Measurements from ENCODE around the gene ZNF532.
"Not testable (repeated sequence)": the region's sequence is repeated elsewhere in the genome, so short reads cannot be mapped to it uniquely, and the experiment has no call there.

ZNF532 gene

DNA sequence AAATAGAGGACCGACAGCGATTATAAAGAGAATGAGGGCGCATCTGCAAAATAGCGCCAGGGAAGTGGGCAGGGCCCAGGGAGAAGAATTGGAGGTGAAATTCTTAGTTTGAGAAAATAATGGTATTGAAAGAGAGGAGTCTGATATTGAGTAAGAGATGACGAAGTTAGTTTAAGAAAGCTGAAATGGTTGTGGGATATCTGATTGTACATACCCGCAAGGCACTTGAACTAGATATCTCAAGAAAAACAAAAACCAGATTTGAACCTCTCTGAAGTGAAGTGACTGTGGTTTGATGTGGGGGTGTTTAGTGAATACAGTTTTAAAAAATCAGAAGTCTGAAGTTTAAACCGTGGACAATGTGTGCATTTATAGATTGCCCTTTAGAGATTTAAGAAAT lies 38.9 kb downstream of the ZNF532 start:
- no peak for DNase-seq

DNA sequence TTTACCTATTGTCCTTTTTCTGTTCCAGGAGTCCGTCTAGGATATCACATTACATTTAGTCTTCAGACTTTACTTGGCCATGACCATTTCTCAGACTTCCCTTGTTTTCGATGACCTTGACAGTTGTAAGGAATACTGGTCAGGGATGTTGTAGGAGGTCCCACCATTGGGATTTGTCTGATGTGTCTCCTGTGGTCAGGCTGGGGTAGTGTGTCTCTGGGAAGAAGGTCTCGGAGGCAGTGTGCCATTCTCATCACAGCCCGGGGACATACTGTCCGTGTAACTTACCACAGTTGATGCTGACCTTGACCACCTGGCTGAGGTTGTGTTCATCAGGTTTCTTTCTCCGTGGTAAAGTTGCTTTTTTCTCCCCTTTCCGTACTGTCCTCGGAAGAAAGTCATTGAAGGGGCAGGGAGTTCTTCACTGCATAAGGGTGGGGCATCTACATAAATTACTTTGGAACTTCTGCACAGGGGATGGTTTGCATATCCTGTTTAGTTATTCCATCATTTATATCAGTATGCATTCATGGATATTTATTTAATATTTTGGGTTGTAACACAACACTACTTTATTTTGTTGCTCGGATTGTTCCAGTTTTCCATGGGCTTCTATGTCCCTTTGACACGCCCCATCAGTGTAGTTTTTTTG lies 41.2 kb downstream of the ZNF532 start:
- DNase-seq, result no peak

DNA sequence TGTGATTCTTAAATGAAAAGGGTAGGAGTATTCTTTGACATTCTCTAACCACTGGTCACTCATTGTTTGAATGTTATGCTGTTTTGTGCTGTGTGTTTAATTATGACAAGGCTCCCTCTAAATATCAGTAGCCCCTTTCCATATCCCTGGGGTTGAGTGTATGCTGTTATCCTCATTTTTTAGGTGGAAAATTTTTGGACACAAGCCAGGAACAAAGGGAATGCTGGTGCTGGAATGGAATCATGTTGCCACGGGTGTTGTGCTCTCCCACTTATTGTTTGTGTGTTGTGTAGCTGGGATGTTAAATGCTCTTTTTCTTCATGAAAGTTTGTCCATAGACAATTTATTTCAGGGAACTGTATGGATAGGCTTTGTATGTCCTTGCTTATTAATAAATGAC lies 43.3 kb downstream of the ZNF532 start:
- DNase-seq, result no peak

DNA sequence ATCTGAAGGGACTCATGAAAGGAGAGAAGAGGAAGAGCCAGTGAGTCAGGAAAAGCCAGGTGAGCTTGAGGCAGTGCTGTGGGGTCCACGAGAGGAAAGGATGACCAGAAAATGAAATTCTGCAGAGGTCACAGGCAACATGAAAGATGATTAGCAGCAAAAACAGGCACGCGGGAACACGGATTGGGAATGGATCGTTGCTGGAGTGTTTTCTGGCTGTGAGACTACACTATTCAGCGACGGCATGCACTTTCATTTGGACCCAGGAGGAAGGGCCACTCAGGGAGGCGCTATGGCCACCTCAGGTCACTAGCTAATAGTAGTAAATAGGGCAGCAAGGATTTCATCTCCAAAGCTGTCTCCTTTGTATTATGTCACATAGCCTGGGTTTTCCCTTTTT lies 44.8 kb downstream of the ZNF532 start:
- no peak for DNase-seq

DNA sequence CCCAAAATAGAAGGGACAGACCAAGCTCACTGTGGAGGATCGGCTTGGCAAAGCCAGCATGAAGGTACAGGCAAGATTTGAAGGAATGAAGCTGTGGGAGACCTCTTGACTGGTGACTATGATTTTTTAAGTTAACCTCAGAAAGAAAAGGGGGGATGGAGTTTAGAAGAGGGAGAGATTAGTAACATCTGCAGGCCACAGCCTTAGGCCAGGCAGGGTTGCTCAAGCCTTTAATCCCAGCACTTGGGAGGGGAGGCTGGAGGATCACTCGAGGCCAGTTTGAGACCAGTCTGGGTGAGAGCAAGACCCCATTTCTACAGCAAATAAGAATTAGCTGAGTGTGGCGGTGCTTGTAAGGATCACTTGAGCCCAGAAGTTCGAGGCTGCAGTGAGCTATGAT lies 46.6 kb downstream of the ZNF532 start:
- DNase-seq, result no peak

DNA sequence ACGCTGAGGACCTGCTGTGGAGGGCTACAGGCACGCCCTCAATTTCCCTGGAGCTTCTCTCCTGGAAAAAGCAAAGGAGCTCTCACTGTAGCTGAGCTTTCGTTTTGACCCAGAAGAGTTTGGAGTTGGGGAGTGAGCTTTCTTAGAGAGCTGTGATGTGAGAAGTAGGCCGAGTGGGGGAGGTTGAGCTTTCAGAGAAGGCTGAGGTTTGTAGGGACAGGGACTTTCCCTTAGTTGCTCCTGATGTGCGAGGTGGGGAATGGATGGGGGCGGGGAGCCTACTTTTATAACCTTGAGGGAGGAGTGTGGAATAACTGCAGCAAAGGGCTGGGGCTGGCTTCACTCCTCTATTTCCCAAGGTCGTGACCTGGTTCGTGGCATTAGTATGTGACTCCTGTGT lies 47.1 kb downstream of the ZNF532 start:
- no peak for DNase-seq

DNA sequence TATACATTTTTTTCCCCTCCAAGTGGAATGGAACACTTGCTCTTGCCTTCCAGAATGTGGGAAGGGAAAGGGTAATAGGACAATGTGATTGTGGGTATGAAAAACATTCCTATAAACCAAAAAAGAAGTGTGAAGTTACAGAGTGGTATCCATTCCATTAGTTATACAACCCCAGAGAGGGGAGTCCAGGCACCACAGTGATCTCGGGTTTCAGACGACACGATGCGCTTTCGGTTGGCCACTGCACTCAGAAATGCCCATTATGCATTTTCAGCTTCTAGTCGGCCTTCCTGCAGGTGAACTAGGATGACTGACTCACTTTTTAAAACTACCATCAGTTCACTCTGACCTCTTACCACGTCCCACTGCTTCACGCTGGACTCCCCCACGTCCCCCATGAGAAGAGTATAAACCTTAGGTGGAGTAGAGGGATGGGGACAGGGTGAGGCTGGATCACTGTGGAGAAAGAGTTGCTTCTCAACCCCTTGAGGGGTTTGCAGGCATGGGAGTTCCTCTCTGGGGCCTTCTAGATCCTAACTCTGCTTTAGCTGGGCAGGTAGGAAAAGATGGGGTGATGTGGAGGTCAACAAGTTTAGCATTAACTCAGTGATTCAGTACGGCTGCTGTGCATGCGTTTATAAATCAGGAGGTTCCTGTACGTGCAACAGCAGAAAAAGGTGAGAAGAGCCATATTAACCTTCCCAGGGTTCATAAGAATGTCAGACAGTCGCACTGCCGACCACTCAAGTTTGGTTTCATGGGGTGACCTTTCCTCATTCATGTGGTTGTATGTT lies 50.5 kb downstream of the ZNF532 start:
- no peak for DNase-seq

DNA sequence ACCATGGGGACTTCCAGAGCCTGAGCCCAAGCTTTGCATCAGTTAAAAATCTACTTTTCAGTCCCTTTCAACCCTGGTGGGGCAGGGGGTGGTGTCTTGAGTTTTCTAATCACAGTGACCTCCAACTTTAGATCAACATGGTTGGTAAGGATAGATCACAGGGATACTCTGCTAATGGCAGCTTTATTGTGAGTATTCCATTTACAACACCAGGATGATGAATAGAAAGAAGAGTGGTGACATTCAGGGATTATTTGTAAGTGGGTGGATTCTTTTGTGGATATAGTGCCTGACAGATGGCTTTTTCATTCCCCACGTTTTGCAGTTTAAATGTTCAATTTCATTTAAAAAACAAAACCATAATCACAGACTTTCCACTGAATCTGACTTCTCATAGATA lies 51.3 kb downstream of the ZNF532 start:
- DNase-seq, result no peak

DNA sequence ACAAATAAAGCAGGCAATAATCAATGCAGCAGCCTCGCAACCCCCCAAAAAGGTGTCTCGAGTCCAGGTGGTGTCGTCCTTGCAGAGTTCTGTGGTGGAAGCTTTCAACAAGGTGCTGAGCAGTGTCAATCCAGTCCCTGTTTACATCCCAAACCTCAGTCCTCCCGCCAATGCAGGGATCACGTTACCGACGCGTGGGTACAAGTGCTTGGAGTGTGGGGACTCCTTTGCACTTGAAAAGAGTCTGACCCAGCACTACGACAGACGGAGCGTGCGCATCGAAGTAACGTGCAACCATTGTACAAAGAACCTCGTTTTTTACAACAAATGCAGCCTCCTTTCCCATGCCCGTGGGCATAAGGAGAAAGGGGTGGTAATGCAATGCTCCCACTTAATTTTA lies 55.3 kb downstream of the ZNF532 start:
- DNase-seq, result not testable (repeated sequence)

DNA sequence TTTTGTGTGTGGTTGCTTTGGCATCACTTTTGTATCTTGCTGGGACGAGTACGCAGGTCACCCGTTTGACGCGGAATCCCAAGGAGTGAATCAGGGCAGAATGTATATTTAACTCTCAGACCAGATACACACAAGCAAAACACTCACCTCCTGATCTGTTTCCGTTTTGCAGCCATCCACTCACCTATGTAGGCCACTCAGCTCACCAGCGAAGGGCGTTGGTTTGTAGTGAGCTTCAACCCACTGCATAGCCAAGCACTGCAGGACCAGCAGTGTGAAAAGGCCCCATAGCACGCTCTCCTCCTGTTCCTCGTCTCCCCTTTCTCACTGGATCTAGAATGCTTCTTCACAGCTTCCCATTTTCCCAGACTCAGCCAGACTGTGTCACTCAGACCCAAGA lies 58.3 kb downstream of the ZNF532 start:
- no peak for DNase-seq

DNA sequence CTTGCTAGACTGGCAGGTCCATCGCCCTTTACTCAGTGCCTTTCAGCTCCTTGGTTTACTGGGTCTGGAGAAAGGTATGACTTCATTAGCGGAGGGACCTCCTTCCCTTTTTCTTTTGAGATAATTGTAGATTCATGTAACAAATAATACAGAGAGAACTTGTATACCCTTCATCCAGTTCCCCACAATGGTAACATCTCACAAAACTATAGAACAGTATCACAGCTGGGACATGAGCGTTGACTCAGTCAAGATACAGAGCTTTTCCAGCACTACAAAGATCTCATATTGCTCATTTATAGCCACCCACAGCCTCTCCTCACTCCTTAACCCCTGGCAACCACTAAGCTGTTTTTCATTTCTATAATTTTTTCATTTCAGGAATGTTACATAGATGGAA lies 59.8 kb downstream of the ZNF532 start:
- DNase-seq, result no peak

DNA sequence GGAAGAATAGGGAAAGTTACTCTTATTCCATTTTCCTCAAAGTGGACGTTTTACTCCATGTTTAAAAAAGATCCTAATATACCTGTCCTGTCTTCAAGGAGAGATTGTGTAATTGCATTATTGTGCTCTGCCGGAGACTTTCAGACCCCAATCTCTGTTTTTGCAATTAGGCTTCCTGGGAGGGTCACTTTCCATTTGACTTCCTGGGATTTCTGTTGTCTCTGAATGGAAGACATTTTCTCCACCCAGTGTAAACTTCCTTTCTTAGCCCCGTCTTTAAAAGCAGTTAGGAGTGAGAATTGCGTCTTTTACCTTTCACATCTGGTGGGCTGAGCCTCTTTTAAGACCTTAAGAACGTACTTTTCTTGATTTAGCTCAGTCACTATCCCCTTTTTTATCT lies 63.0 kb downstream of the ZNF532 start:
- no peak for DNase-seq

DNA sequence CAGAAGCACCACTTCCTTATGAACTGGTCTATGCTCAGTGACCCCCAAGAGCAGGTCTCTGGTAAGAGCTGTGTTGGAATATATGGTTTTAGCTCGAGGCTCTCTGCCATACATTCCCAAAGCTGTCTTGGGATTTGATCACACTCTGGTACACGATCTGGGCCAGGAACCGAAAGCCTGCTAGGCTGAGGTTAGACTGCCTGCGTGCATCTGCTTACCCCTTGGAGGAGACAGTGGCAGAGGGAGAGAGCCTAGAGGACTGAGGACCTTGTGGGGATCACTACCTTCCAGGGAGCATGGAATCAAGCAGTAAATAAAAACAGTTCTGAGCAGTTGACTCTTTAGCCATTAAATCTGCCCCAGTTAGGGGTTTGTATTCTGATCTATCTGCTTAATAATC lies 63.7 kb downstream of the ZNF532 start:
- no peak for DNase-seq

DNA sequence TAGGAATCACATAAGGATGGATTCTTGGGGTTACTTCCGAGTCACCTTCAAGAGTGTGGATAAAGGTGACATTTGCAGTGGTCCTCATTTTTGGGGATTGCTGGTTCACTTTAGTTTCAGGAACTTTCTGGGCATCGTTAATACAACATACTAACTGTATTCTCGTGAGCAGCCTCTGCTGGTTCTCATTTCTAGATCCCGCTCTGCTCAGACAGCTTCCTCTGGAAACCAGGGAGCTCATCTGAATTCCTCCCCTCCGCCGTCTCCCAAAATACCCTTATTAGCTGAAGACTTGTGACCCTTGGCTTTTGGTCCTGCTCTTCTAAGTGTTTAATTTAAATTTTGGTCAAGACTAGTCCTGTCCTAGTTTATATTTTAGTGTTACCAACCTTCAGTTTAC lies 64.5 kb downstream of the ZNF532 start:
- no peak for DNase-seq

DNA sequence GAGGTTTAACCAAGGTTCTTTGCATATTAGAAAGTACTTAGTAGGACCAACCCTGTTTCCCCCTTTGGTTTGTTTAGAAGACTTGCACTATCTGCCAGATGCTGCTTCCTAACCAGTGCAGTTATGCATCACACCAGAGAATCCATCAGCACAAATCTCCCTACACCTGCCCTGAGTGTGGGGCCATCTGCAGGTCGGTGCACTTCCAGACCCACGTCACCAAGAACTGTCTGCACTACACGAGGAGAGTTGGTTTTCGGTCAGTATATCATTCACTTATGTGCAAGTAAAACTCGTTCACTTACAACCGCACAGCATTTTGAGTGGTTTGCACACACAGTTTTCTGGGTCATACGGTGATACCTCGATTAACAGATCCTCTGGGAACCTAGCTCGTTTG lies 69.7 kb downstream of the ZNF532 start:
- DNase-seq, result no peak

DNA sequence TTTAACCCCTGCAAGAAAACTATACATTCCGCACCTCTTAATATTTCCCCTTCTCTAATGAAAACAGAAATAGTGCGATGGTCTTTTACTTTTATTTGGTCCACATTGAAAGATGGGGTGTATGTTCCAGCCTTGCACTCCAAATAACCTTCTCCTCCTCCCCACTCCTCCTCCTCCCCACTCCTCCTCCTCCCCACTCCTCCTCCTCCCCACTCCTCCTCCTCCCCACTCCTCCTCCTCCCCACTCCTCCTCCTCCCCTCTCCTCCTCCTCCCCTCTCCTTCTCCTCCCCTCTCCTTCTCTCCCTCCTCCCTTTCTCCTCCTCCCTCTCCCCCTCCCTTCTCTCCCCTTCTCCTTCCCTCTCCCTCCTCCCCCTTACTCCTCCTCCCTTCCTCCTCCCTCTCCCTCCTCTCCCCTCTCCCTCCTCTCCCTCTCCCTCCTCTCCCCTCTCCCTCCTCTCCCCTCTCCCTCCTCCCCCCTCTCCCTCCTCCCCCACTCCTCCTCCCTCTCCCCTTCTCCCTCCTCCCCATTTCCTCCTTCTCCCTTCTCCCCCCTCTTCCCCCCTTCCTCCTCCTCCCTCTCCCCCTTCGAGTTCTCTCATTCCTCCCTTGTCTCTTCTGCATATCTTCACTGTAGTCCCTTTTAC lies 70.4 kb downstream of the ZNF532 start:
- no peak for DNase-seq

DNA sequence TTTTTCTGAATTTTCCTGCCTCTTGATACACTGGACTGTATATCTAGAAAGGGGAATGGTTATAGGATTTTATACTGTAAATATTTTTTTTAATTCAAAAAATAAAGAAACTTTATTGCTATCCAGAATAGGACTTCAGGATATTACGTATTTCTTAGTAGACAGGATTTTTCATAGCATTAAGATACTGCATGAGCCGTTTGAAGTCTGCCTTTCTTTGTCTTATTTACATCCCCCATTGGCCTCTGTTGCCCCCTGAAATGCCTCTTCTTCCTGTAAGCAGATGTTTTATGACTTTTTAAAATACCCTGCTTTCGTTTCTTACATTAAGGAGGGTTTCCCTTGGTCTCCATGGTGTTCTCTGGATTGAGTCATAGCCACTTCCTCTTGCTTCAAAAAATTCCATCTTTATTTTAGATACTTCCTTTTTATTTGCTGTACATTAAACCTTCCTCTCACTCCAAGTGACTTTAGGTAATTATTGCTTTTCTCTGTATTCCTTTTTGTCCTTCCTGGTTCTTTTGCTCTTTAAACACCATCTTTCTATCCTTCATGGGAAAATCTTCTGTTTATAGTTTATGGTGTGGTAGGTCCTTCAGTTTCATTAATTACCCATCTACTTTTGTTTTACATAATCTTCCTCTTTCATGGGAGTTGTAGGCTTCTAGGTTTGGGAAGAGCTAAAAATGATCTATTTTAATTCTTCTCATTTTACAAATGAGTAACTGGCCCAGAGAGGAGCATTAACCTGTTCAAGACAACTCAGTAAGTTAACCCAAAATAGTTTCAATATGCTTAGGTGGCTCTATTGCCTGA lies 72.6 kb downstream of the ZNF532 start:
- DNase-seq, result no peak

DNA sequence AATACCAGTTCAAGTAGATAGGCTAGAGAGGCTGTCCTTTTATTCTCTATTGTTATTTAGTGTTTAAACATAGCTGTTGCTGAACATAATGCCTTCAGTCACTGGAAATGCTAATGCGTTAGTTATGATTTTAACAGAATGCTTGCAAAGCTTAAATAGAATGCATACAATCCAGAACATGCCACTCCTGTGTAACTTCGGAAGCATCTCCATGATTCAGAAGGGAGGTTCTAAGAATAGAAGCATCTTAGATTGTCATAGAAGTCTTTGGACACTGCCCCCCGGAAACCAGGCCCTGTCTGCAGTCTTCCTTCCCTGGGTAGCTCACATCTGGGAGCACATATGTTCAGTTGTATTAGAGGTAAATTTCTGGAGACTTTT lies 73.2 kb downstream of the ZNF532 start:
- no peak for DNase-seq

DNA sequence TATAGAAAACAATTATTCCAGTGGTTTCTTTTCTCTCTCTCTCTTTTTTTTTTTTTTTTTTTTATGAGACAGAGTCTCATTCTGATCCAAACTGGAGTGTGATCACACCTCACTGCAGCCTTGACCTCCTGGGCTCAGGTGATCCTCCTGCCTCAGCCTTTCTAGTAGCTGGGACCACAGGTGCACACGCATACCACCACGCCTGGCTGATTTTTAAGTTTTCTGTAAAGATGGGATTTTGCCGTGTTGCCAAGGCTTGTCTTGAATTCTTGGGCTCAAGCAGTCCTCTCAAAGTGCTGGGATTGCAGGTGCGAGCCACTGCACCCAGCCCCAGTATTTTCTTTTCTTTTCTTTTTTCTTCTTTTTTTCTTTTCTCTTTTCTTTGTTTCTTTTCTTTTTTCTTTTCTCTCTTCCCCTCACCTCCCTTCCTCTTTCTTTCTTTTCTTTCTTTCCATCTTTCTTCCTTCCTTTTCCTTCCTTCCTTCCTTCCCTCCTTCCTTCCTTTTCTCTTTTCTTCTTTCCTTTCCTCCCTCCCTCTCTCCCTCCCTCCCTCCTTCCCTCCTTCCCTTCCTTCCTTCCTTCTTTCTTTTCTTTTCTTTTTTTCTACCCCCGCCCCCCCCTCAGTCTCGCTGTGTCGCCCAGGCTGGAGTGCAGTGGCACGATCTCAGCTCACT lies 76.9 kb downstream of the ZNF532 start:
- no peak for DNase-seq

DNA sequence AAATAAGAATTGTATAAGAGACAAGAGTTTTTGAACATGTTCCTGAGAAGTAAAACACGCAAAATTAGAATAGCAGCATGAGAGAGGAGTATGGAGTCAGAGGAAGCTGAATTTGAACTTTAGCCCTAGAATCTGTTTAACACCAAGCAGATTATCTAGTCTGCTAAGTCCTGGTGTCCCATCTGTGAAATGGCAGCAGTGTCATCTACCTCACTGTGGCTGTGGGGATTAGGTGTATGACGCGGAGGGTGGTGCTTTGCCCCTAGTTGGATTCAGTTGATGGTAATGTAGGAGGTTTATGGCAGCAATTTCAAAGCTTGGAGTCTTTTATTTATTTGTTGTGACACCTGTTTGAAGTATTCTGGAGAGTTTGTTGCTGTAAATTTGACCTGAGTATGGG lies 79.2 kb downstream of the ZNF532 start:
- DNase-seq, result no peak

DNA sequence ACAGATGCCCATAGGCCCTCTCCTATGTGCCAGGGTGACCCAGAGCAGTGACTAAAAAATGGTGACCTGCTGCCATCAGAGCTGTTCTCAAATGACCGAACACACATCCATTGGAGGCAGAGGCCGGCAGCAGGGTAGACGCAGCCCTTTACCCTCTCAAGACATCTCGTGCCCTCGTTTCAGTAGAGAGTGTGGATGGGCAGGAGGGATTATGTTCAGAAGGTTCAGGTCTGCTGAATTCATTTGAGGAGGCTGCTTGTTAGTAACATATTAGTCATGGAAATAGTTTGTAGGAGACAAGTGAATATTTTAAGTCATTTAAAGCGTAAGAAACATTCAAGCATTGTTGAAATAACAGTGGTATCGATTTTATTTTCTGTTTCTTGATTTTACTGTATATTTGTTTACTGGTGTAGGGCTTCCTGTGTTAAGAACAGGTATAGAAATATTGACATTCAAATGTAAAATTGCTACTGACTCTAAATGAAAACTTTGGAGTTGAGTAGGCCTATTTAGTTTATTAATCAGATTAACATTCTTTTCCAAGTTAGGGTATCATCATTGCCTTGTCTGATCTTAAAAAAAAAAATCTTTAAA lies 82.6 kb downstream of the ZNF532 start:
- DNase-seq, result no peak

DNA sequence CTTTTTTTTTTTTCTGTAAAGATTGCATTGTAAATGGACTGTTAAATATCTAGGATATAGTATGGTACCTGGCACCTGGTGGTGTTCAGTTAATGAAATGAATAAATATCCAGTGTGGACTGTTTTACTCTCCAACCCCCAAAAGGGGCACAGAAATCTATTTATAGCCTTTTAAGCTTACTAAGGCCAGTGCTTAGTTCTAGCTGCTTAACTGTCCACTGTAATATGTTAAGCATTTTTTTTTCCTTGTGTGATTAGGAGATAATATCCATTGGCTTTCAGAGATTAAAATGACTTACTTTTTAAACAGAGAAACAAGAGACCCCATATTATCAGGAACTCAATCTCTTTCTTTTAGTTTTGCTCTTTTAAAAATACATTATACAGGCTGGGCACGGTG lies 84.4 kb downstream of the ZNF532 start:
- DNase-seq, result no peak
